ENCODE results near the gene PHOSPHO1. TPM values are rescaled to one million over a fixed set of nuclear protein-coding genes. Genes with fewer than 3 reads are reported as not detected.

The PHOSPHO1 gene
- total and polyA plus RNA-seq, 4 experiments from 2014 or later: 0.10 to 0.29 TPM; not detected in 2

GRCh38 chr17:49194297-49194607 is 36.3 kb downstream of the PHOSPHO1 start:
- Histone ChIP-seq H3K27me3 (ENCODE audit: insufficient read depth, low read length) (no peaks in the 10 kb centered on the region), H3K9me3 (ENCODE audit: control insufficient read depth in 1 of 2, low read length in 2 of 2) (no peaks in the 10 kb centered on the region), H3K4me1 (ENCODE audit: insufficient read depth, low read length) (peaks cover 15% of the 10 kb centered on the region), H3K36me3 (ENCODE audit: insufficient read depth, low read length) (no peaks in the 10 kb centered on the region), H3K27ac (ENCODE audit: low read depth, low read length) (no peak overlapping the region), H3K4me3 (ENCODE audit: low read length in 2 of 2) (no peak overlapping the region)
- intact Hi-C loops (cut with micrococcal nuclease): loop anchor here (5.0 kb wide), 2 partner anchors 302 to 1147 kb away; partner anchors contain the start of genes ATP5MC1 and NFE2L1
- POLR2A ChIA-PET (ENCODE audit: partially characterized antibody): interaction anchor here (3.4 to 8.3 kb wide), 3 partner anchors 20 to 32 kb away, joined by 24 to 169 read pairs (median 82); partner anchors contain the start of genes ABI3 and GNGT2
- peak overlapping the region; percentile 54 to 99 (median 90) for H3K4me3 Mint-ChIP-seq
- H3K27ac Mint-ChIP-seq: peak overlapping the region in 6 of 7 donors; percentile 20 to 99 (median 96)
- H3K9me3 Mint-ChIP-seq: peaks cover 0 to 13% (median 0%) of the 10 kb centered on the region in 8 donors
- H3K4me1 Mint-ChIP-seq: peaks cover 10 to 45% (median 20%) of the 10 kb centered on the region in 4 donors
- DNase-seq: no peak
- H3K27me3 Mint-ChIP-seq: peaks cover 0 to 6% of the 10 kb centered on the region in 2 donors
- CTCF ChIA-PET (ENCODE audit: partially characterized antibody): interaction anchor here (0.6 to 5.5 kb wide), 4 partner anchors 9 to 34 kb away, joined by 3 to 120 read pairs (median 12); partner anchors contain the start of gene PHOSPHO1
- peaks cover 0 to 14% of the 10 kb centered on the region in 2 donors for H3K36me3 Mint-ChIP-seq

GRCh38 chr17:49193513-49194296 is 36.9 kb downstream of the PHOSPHO1 start:
- H3K36me3 Mint-ChIP-seq: peaks cover 0 to 14% of the 10 kb centered on the region in 2 donors
- peaks cover 0 to 13% (median 0%) of the 10 kb centered on the region in 8 donors for H3K9me3 Mint-ChIP-seq
- POLR2A ChIA-PET (ENCODE audit: partially characterized antibody): interaction anchor here (1.3 to 8.3 kb wide), 11 partner anchors 7 to 286 kb away, joined by 3 to 169 read pairs (median 5); partner anchors contain the start of genes ABI3, GNGT2, SNF8 and UBE2Z
- Histone ChIP-seq H3K4me1 (ENCODE audit: insufficient read depth, low read length) (peaks cover 15% of the 10 kb centered on the region), H3K36me3 (ENCODE audit: insufficient read depth, low read length) (no peaks in the 10 kb centered on the region), H3K27me3 (ENCODE audit: insufficient read depth, low read length) (no peaks in the 10 kb centered on the region), H3K4me3 (ENCODE audit: low read length in 2 of 2) (peak overlapping the region; percentile 48 to 65), H3K27ac (ENCODE audit: low read depth, low read length) (peak overlapping the region; percentile 86), H3K9me3 (ENCODE audit: control insufficient read depth in 1 of 2, low read length in 2 of 2) (no peaks in the 10 kb centered on the region)
- H3K27me3 Mint-ChIP-seq: peaks cover 0 to 6% of the 10 kb centered on the region in 2 donors
- peak in 2 of 5 donors; percentile 17 to 21 for DNase-seq
- CTCF ChIA-PET (ENCODE audit: partially characterized antibody): interaction anchor here (0.6 to 5.5 kb wide), 6 partner anchors 10 to 34 kb away, joined by 3 to 120 read pairs (median 16); partner anchors contain the start of gene PHOSPHO1
- intact Hi-C loops (cut with micrococcal nuclease): loop anchor here (1.0 to 5.0 kb wide), 3 partner anchors 17 to 1146 kb away; partner anchors contain the start of genes ABI3, ATP5MC1, GNGT2 and NFE2L1
- peaks cover 10 to 45% (median 20%) of the 10 kb centered on the region in 4 donors for H3K4me1 Mint-ChIP-seq
- peak overlapping the region; percentile 95 to 100 (median 97) for H3K27ac Mint-ChIP-seq
- H3K4me3 Mint-ChIP-seq: peak overlapping the region; percentile 89 to 99 (median 91)

- no peaks in the 10 kb centered on the region for H3K9me3 ChIP-seq (ENCODE audit: control insufficient read depth in 1 of 2, low read length in 2 of 2)
- H3K4me1 ChIP-seq (ENCODE audit: insufficient read depth, low read length): peaks cover 15% of the 10 kb centered on the region
- no peaks in the 10 kb centered on the region for H3K36me3 ChIP-seq (ENCODE audit: insufficient read depth, low read length)
- POLR2A ChIA-PET (ENCODE audit: partially characterized antibody): interaction anchor here (0.6 to 8.3 kb wide), 20 partner anchors 9 to 1319 kb away, joined by 3 to 169 read pairs (median 5); partner anchors contain the start of genes ABI3, ATP5MC1, GNGT2 and PHOSPHO1
- peak overlapping the region; percentile 86 for H3K27ac ChIP-seq (ENCODE audit: low read depth, low read length)
- Mint-ChIP-seq H3K4me3 (peak overlapping the region; percentile 89 to 99 (median 91)), H3K9me3 (peaks cover 0 to 13% (median 0%) of the 10 kb centered on the region in 8 donors), H3K27me3 (peaks cover 0 to 6% of the 10 kb centered on the region in 2 donors), H3K27ac (peak overlapping the region; percentile 95 to 100 (median 97)), H3K36me3 (peaks cover 0 to 14% of the 10 kb centered on the region in 2 donors), H3K4me1 (peaks cover 10 to 45% (median 20%) of the 10 kb centered on the region in 4 donors)
- intact Hi-C loops (cut with micrococcal nuclease): loop anchor here (1.0 to 5.0 kb wide), 8 partner anchors 12 to 1145 kb away; partner anchors contain the start of genes ATP5MC1, KAT7, NFE2L1 and ZNF652
- DNase-seq: peak; percentile 85 to 95 (median 91)
- H3K27me3 ChIP-seq (ENCODE audit: insufficient read depth, low read length): no peaks in the 10 kb centered on the region
- CTCF ChIA-PET (ENCODE audit: partially characterized antibody): interaction anchor here (0.6 to 5.5 kb wide), 11 partner anchors 8 to 299 kb away, joined by 3 to 120 read pairs (median 13); partner anchors contain the start of genes ABI3, ATP5MC1, GNGT2 and PHOSPHO1
- peak overlapping the region; percentile 48 to 65 for H3K4me3 ChIP-seq (ENCODE audit: low read length in 2 of 2)
Measured at GRCh38 chr17:49191917-49192741, 38.5 kb downstream of the PHOSPHO1 start.

GRCh38 chr17:49191409-49191916 is 39.1 kb downstream of the PHOSPHO1 start:
- Mint-ChIP-seq H3K9me3 (peaks cover 0 to 13% (median 0%) of the 10 kb centered on the region in 8 donors), H3K4me3 (peak overlapping the region; percentile 89 to 99 (median 91)), H3K27ac (peak overlapping the region; percentile 95 to 100 (median 97)), H3K4me1 (peaks cover 10 to 45% (median 20%) of the 10 kb centered on the region in 4 donors), H3K36me3 (peaks cover 0 to 14% of the 10 kb centered on the region in 2 donors), H3K27me3 (peaks cover 0 to 6% of the 10 kb centered on the region in 2 donors)
- H3K4me1 ChIP-seq (ENCODE audit: insufficient read depth, low read length): peaks cover 15% of the 10 kb centered on the region
- no peak for DNase-seq
- intact Hi-C loops (cut with micrococcal nuclease): loop anchor here (5.0 kb wide), 2 partner anchors 299 to 1144 kb away; partner anchors contain the start of genes ATP5MC1 and NFE2L1
- H3K27me3 ChIP-seq (ENCODE audit: insufficient read depth, low read length): no peaks in the 10 kb centered on the region
- no peaks in the 10 kb centered on the region for H3K9me3 ChIP-seq (ENCODE audit: control insufficient read depth in 1 of 2, low read length in 2 of 2)
- no peaks in the 10 kb centered on the region for H3K36me3 ChIP-seq (ENCODE audit: insufficient read depth, low read length)
- ChIA-PET POLR2A (ENCODE audit: partially characterized antibody) (interaction anchor here (0.6 to 8.3 kb wide), 14 partner anchors 10 to 1318 kb away, joined by 3 to 169 read pairs (median 6); partner anchors contain the start of genes ABI3, ATP5MC1, GNGT2 and PHOSPHO1), CTCF (ENCODE audit: partially characterized antibody) (interaction anchor here (0.9 to 5.5 kb wide), 9 partner anchors 9 to 299 kb away, joined by 3 to 120 read pairs (median 15); partner anchors contain the start of genes ABI3, ATP5MC1, GNGT2 and PHOSPHO1)
- H3K27ac ChIP-seq (ENCODE audit: low read depth, low read length): peak overlapping the region; percentile 86
- peak overlapping the region; percentile 48 to 65 for H3K4me3 ChIP-seq (ENCODE audit: low read length in 2 of 2)

- H3K27me3 ChIP-seq (ENCODE audit: insufficient read depth, low read length): no peaks in the 10 kb centered on the region
- intact Hi-C loops (cut with micrococcal nuclease): loop anchor here (5.0 kb wide), 2 partner anchors 299 to 1144 kb away; partner anchors contain the start of genes ATP5MC1 and NFE2L1
- ChIA-PET CTCF (ENCODE audit: partially characterized antibody) (interaction anchor here (0.7 to 5.5 kb wide), 9 partner anchors 10 to 298 kb away, joined by 3 to 120 read pairs (median 13); partner anchors contain the start of genes ABI3, ATP5MC1, GNGT2 and PHOSPHO1), POLR2A (ENCODE audit: partially characterized antibody) (interaction anchor here (1.1 to 8.3 kb wide), 6 partner anchors 10 to 169 kb away, joined by 5 to 169 read pairs (median 23); partner anchors contain the start of genes ABI3, GNGT2 and PHOSPHO1)
- DNase-seq: no peak
- no peak overlapping the region for H3K4me3 ChIP-seq (ENCODE audit: low read length in 2 of 2)
- H3K9me3 Mint-ChIP-seq: peaks cover 0 to 15% (median 1%) of the 10 kb centered on the region in 8 donors
- H3K4me3 Mint-ChIP-seq: peak overlapping the region in 2 of 8 donors; percentile 36 to 59
- H3K36me3 ChIP-seq (ENCODE audit: insufficient read depth, low read length): no peaks in the 10 kb centered on the region
- no peak overlapping the region for H3K27ac ChIP-seq (ENCODE audit: low read depth, low read length)
- peaks cover 0 to 14% of the 10 kb centered on the region in 2 donors for H3K36me3 Mint-ChIP-seq
- H3K4me1 ChIP-seq (ENCODE audit: insufficient read depth, low read length): peaks cover 15% of the 10 kb centered on the region
- H3K27me3 Mint-ChIP-seq: peaks cover 0 to 6% of the 10 kb centered on the region in 2 donors
- no peaks in the 10 kb centered on the region for H3K9me3 ChIP-seq (ENCODE audit: control insufficient read depth in 1 of 2, low read length in 2 of 2)
- peak overlapping the region in 6 of 7 donors; percentile 2 to 99 (median 64) for H3K27ac Mint-ChIP-seq
- H3K4me1 Mint-ChIP-seq: peaks cover 10 to 45% (median 20%) of the 10 kb centered on the region in 4 donors
Measured at GRCh38 chr17:49190932-49191331, 39.7 kb downstream of the PHOSPHO1 start.

GRCh38 chr17:49187301-49187700 is 43.3 kb downstream of the PHOSPHO1 start:
- Histone ChIP-seq H3K4me1 (ENCODE audit: insufficient read depth, low read length) (peaks cover 7% of the 10 kb centered on the region), H3K9me3 (ENCODE audit: control insufficient read depth in 1 of 2, low read length in 2 of 2) (peaks cover 0 to 6% of the 10 kb centered on the region in 2 donors), H3K4me3 (ENCODE audit: low read length in 2 of 2) (no peak overlapping the region), H3K36me3 (ENCODE audit: insufficient read depth, low read length) (no peaks in the 10 kb centered on the region), H3K27me3 (ENCODE audit: insufficient read depth, low read length) (no peaks in the 10 kb centered on the region), H3K27ac (ENCODE audit: low read depth, low read length) (no peak overlapping the region)
- peaks cover 4 to 8% of the 10 kb centered on the region in 2 donors for H3K36me3 Mint-ChIP-seq
- peaks cover 0 to 2% of the 10 kb centered on the region in 2 donors for H3K27me3 Mint-ChIP-seq
- intact Hi-C loops (cut with micrococcal nuclease): no loop called here
- peaks cover 6 to 21% (median 11%) of the 10 kb centered on the region in 4 donors for H3K4me1 Mint-ChIP-seq
- ChIA-PET CTCF (ENCODE audit: partially characterized antibody) (no interaction called here), POLR2A (ENCODE audit: partially characterized antibody) (no interaction called here)
- H3K4me3 Mint-ChIP-seq: no peak overlapping the region
- no peak for DNase-seq
- no peak overlapping the region for H3K27ac Mint-ChIP-seq
- peaks cover 0 to 22% (median 8%) of the 10 kb centered on the region in 8 donors for H3K9me3 Mint-ChIP-seq

All from CD4-positive, alpha-beta memory T cell (primary cell).